Measurements from ENCODE around the gene BACH1.

DNA sequence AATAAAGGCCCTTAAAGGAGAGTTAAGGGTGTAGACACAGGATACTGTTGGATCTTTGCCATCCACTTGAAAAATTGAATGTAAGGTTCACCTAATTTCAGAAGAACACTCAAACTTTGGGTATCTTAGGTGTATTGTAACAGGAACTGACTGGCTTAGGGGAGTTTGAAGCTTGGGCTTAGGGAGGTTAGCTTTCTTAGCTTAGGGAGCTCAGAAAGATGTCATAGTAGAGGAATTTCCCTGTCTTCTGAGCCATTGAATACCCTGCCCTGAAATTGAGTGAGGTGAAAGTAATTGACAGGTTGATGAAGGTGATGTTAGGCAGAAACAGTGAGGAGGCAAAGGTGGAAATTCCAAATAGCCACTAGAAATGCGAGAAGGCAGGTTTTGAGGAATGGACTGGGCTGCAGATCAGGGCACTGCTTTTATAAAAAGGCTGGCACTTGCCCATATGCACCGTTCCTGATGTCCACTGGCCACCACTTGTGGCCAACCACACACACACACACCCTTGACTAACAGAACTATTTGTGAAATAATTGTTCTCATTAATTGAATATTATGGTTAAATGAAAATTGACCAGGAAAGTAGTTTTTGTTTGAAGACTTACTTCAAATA, 16.5 kb downstream of the BACH1 start:
- TF ChIP-seq CTCF (IDR thresholded peaks at IDR 0.05) (no peak), POLR2AphosphoS5 (IDR thresholded peaks at IDR 0.05; ENCODE audit: low read depth, low read length) (no peak)
